ENCODE results near the gene GFOD2. TPM values are rescaled to one million over a fixed set of nuclear protein-coding genes. Genes with fewer than 3 reads are reported as not detected.

Gene GFOD2
- total and polyA plus RNA-seq, 2 of the 8 experiments (the other 6 are each of a cell fraction or from before 2014, with no cell fraction given) = 21.4 to 33.2 TPM

- H2BK5ac ChIP-seq (ENCODE audit: low read depth, low read length) = no peak overlapping the region
- DNase-seq (ENCODE audit: low read depth in 1 of 2, low spot score in 2 of 2) = no peak
- peaks cover 0 to 4% (median under 1%) of the 10 kb centered on the region in 4 experiments; a peak in 1 of 8 replicates for H3K36me3 ChIP-seq (ENCODE audit: control insufficient read depth in 2 of 4, insufficient read depth in 4 of 4, low read length in 3 of 4)
- no peak overlapping the region for H3K4me2 ChIP-seq (ENCODE audit: insufficient read depth in 1 of 2, low read depth in 2 of 2, low read length in 2 of 2)
- ChIA-PET POLR2A (ENCODE audit: partially characterized antibody) (interaction anchor here (1.4 to 2.0 kb wide), 4 partner anchors 10 to 222 kb away, joined by 4 to 6 read pairs (median 4); partner anchors contain the start of gene NRN1L), CTCF (ENCODE audit: partially characterized antibody) (interaction anchor here (0.5 to 13.7 kb wide), 41 partner anchors 12 to 366 kb away, joined by 3 to 202 read pairs (median 4); partner anchors contain the start of genes ATP6V0D1, CARMIL2, CTCF and NRN1L)
- H4K91ac ChIP-seq (replicated peaks; ENCODE audit: insufficient read length, low read length) = no peak overlapping the region
- H3K14ac ChIP-seq (ENCODE audit: insufficient read length) = no peak overlapping the region
- no peak overlapping the region for H4K5ac ChIP-seq (ENCODE audit: insufficient read length, low read depth, low read length)
- peaks cover 0 to 3% (median under 1%) of the 10 kb centered on the region in 4 experiments; a peak in 2 of 7 replicates for H3K27me3 ChIP-seq (replicated peaks in 1 of 4; ENCODE audit: control insufficient read depth in 3 of 4, extremely low read depth in 1 of 4, insufficient read depth in 3 of 4, low read length in 3 of 4)
- no peak overlapping the region for H2BK20ac ChIP-seq (ENCODE audit: low read length)
- no peaks in the 10 kb centered on the region for H3K79me2 ChIP-seq (ENCODE audit: control insufficient read depth in 1 of 2, insufficient read depth in 2 of 2, low read length in 2 of 2)
- H3K18ac ChIP-seq (ENCODE audit: extremely low read depth, low read length) = no peak overlapping the region
- H3K4me3 ChIP-seq (ENCODE audit: extremely low read depth in 1 of 4, insufficient read depth in 2 of 4, low read depth in 3 of 4, low read length in 4 of 4) = no peak overlapping the region
- H3K23ac ChIP-seq (ENCODE audit: insufficient read length) = no peak overlapping the region
- H3K27ac ChIP-seq (ENCODE audit: low read depth, low read length) = no peak overlapping the region
- no peak overlapping the region for H2BK120ac ChIP-seq (replicated peaks; ENCODE audit: low read depth, low read length)
- no peaks in the 10 kb centered on the region for H3K9me3 ChIP-seq (ENCODE audit: insufficient read depth in 2 of 2, low read depth in 1 of 2, low read length in 1 of 2)
- peaks cover 27% of the 10 kb centered on the region for H3K23me2 ChIP-seq (ENCODE audit: low read depth, low read length)
- no peak overlapping the region for H2AK5ac ChIP-seq (ENCODE audit: low read depth, low read length)
- no peak for FAIRE-seq
- H2AFZ ChIP-seq (ENCODE audit: low read length) = no peak overlapping the region
- no peak overlapping the region for H3K4ac ChIP-seq (replicated peaks; ENCODE audit: insufficient read length, low read depth, low read length)
- no peak overlapping the region; the same call in 1 of the 2 replicates for H4K8ac ChIP-seq (ENCODE audit: extremely low read depth, insufficient read depth, low read length)
- H2BK12ac ChIP-seq (ENCODE audit: low read depth, low read length) = no peak overlapping the region
- no peaks in the 10 kb centered on the region; the same call in 1 of the 2 replicates for H3K79me1 ChIP-seq (ENCODE audit: low read depth, low read length)
- no peak overlapping the region for H3K56ac ChIP-seq (replicated peaks; ENCODE audit: insufficient read length, low read depth, low read length)
- peaks cover 5 to 8% of the 10 kb centered on the region in 2 experiments for H4K20me1 ChIP-seq (replicated peaks in 1 of 2; ENCODE audit: control insufficient read depth in 1 of 2, insufficient read depth in 2 of 2, low read length in 2 of 2)
- peaks cover 0 to 28% (median 17%) of the 10 kb centered on the region in 4 experiments; a peak in 5 of 7 replicates for H3K4me1 ChIP-seq (replicated peaks in 1 of 4; ENCODE audit: control insufficient read depth in 3 of 4, insufficient read depth in 4 of 4, low read length in 3 of 4)
- H3K9ac ChIP-seq (replicated peaks in 1 of 4; ENCODE audit: extremely low read depth in 1 of 4, low read depth in 3 of 4, low read length in 3 of 4) = no peak overlapping the region
- no peak overlapping the region for H2BK15ac ChIP-seq (ENCODE audit: low read length)
- TF ChIP-seq SP4 (IDR thresholded peaks at IDR 0.05; ENCODE audit: low read length) (no peak), TCF12 (IDR thresholded peaks at IDR 0.05; ENCODE audit: low read depth, low read length) (no peak), CTCF (IDR thresholded peaks at IDR 0.05; ENCODE audit: control extremely low read depth in 1 of 3, insufficient read depth in 1 of 3, low read depth in 1 of 3, low read length in 3 of 3) (no peak), POLR2A (IDR thresholded peaks at IDR 0.05; ENCODE audit: control extremely low read depth in 1 of 2, low read depth in 2 of 2, low read length in 2 of 2) (no peak), GABPA (IDR thresholded peaks at IDR 0.05; ENCODE audit: borderline replicate concordance, insufficient read depth, low read length) (no peak), ATF2 (IDR thresholded peaks at IDR 0.05; ENCODE audit: low read length) (no peak), KDM1A (IDR thresholded peaks at IDR 0.05; ENCODE audit: borderline replicate concordance, low read length) (no peak), CREB1 (IDR thresholded peaks at IDR 0.05) (no peak), MAFK (IDR thresholded peaks at IDR 0.05; ENCODE audit: low read depth, low read length) (no peak), TAF7 (optimal IDR thresholded peaks at IDR 0.05; ENCODE audit: borderline replicate concordance, low read depth, low read length) (no peak), PHF8 (conservative IDR thresholded peaks at IDR 0.05; ENCODE audit: low read depth, low read length) (no peak)
Measured at GRCh38 chr16:67662653-67663010, 56.5 kb downstream of the GFOD2 start.

Data from H1 (cell line).